ENCODE measurements around the gene SCN2A.

DNA sequence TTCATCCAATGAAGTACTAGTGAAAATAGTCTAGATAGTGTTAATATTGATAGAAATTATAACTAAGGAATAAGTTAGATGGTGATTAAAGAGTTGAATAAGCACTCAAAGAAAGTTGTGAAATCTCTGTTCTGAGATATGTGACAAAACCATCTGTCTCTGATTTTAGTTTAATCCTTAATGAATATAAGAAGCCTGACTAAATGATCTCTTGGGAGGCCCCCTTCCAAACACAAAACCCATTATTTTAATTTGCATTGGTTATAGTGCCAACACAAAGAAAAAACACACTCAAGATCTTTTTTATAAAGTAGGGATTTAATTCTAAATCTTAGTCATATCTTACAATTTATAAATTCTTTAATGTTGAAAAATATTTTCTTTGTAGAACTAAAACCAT is 34.0 kb downstream of the SCN2A start:
- TF ChIP-seq, protein P1, sequence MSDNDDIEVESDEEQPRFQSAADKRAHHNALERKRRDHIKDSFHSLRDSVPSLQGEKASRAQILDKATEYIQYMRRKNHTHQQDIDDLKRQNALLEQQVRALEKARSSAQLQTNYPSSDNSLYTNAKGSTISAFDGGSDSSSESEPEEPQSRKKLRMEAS (IDR thresholded peaks at IDR 0.05; ENCODE audit: low read depth, low read length) = no peak
- TF ChIP-seq, protein P2, sequence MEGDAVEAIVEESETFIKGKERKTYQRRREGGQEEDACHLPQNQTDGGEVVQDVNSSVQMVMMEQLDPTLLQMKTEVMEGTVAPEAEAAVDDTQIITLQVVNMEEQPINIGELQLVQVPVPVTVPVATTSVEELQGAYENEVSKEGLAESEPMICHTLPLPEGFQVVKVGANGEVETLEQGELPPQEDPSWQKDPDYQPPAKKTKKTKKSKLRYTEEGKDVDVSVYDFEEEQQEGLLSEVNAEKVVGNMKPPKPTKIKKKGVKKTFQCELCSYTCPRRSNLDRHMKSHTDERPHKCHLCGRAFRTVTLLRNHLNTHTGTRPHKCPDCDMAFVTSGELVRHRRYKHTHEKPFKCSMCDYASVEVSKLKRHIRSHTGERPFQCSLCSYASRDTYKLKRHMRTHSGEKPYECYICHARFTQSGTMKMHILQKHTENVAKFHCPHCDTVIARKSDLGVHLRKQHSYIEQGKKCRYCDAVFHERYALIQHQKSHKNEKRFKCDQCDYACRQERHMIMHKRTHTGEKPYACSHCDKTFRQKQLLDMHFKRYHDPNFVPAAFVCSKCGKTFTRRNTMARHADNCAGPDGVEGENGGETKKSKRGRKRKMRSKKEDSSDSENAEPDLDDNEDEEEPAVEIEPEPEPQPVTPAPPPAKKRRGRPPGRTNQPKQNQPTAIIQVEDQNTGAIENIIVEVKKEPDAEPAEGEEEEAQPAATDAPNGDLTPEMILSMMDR (IDR thresholded peaks at IDR 0.05; ENCODE audit: low read depth, low read length) = no peak

Measured in NB4 (cell line).